H1 (cell line): ENCODE data around the gene ETFB. TPM values are rescaled to one million over a fixed set of nuclear protein-coding genes. Genes with fewer than 3 reads are reported as not detected.

Experiments used
- CTCF ChIA-PET: fragments of 300-600 bp; sonication (Branson Sonifier 250); formaldehyde crosslinking; loops from one replicate; lab custom pipeline; 2021; ENCODE audit not compliant: partially characterized antibody; lab: Charles Lee
- POLR2A ChIA-PET: fragments of 300-600 bp; sonication (Branson Sonifier 250); formaldehyde crosslinking; loops from one replicate; lab custom pipeline; 2021; ENCODE audit warnings: inconsistent platforms; ENCODE audit not compliant: partially characterized antibody; lab: Charles Lee
- DNase-seq, 2 experiments: peaks; one replicate each; pipeline versions ENCODE4 v3.0.0 to v3.0.0-alpha.2; 2010 to 2022; ENCODE audit warnings: low spot score in 2 of 2, low read depth in 1 of 2, mixed read lengths in 1 of 2
- FAIRE-seq: peaks from 2 replicates; lab custom pipeline; 2011; peaks lifted over from hg19 to GRCh38; lab: Jason Lieb, UNC
- H2AFZ ChIP-seq: 2 replicates; pipeline ENCODE4 v1.8.1; 2012; ENCODE audit warnings: low read length, inconsistent platforms
- H2AK5ac ChIP-seq: 2 replicates; pipeline ENCODE4 v1.6.1; 2013; ENCODE audit warnings: low read depth, low read length
- H2BK120ac ChIP-seq: replicated peaks from 2 replicates; pipeline ENCODE3; 2013; ENCODE audit warnings: low read depth, low read length, inconsistent platforms
- H2BK12ac ChIP-seq: 2 replicates; pipeline ENCODE4 v1.6.1; 2013; ENCODE audit warnings: low read depth, low read length
- H2BK15ac ChIP-seq: 2 replicates; pipeline ENCODE4 v1.6.1; 2013; ENCODE audit warnings: low read length
- H2BK20ac ChIP-seq: 2 replicates; pipeline ENCODE4 v1.6.1; 2013; ENCODE audit warnings: low read length
- H2BK5ac ChIP-seq: 2 replicates; pipeline ENCODE4 v1.6.1; 2013; ENCODE audit warnings: low read depth, low read length
- H3K14ac ChIP-seq: 2 replicates; pipeline ENCODE4 v1.6.1; 2013; ENCODE audit warnings: inconsistent platforms; ENCODE audit not compliant: insufficient read length
- H3K18ac ChIP-seq: 2 replicates; pipeline ENCODE4 v1.6.1; 2013; ENCODE audit warnings: low read length; ENCODE audit errors: extremely low read depth
- H3K23ac ChIP-seq: 2 replicates; pipeline ENCODE4 v1.6.1; 2013; ENCODE audit warnings: inconsistent platforms; ENCODE audit not compliant: insufficient read length
- H3K23me2 ChIP-seq: 2 replicates; pipeline ENCODE4 v1.6.1; 2013; ENCODE audit warnings: low read depth, low read length
- H3K27ac ChIP-seq: 2 replicates; pipeline ENCODE4 v1.6.1; 2011; ENCODE audit warnings: low read depth, low read length, inconsistent platforms
- H3K27me3 ChIP-seq, 4 experiments: replicated peaks in 1 of 4; 1 replicate in 1 of 4; 2 replicates in 3 of 4; pipeline versions ENCODE4 v1.6.1 to v1.8.1; 2011 to 2013; ENCODE audit warnings: low read length in 3 of 4, mild to moderate bottlenecking in 3 of 4, inconsistent platforms in 2 of 4, mixed read lengths in 2 of 4, moderate library complexity in 1 of 4; ENCODE audit not compliant: control insufficient read depth in 3 of 4, insufficient read depth in 3 of 4; ENCODE audit errors: extremely low read depth in 1 of 4
- H3K36me3 ChIP-seq, 4 experiments: 2 replicates each; pipeline versions ENCODE4 v1.6.1 to v1.8.1; 2011 to 2013; ENCODE audit warnings: mild to moderate bottlenecking in 4 of 4, low read length in 3 of 4, moderate library complexity in 2 of 4, control low read depth in 1 of 4, inconsistent platforms in 1 of 4; ENCODE audit not compliant: insufficient read depth in 4 of 4, control insufficient read depth in 2 of 4
- H3K4ac ChIP-seq: replicated peaks from 2 replicates; pipeline ENCODE3; 2013; ENCODE audit warnings: low read length, low read depth, mixed read lengths, inconsistent platforms; ENCODE audit not compliant: insufficient read length
- H3K4me1 ChIP-seq, 4 experiments: replicated peaks in 1 of 4; 1 replicate in 1 of 4; 2 replicates in 3 of 4; pipeline versions ENCODE4 v1.6.1 to v1.8.1; 2011 to 2013; ENCODE audit warnings: low read length in 3 of 4, inconsistent platforms in 2 of 4, mixed read lengths in 1 of 4; ENCODE audit not compliant: insufficient read depth in 4 of 4, control insufficient read depth in 3 of 4
- H3K4me2 ChIP-seq, 2 experiments: 2 replicates each; pipeline versions ENCODE4 v1.6.1 to v1.8.1; 2011 to 2013; ENCODE audit warnings: low read depth in 2 of 2, low read length in 2 of 2, control low read depth in 1 of 2, inconsistent platforms in 1 of 2, mild to moderate bottlenecking in 1 of 2; ENCODE audit not compliant: insufficient read depth in 1 of 2
- H3K4me3 ChIP-seq, 4 experiments: fragments of 200-600, 300-600 bp in 1 of 4; sonication (generic), shearing (Covaris generic), sonication (Bioruptor Twin) in 1 of 4; 2 replicates each; pipeline versions ENCODE4 v1.5.1 to v1.8.1; 2011 to 2016; ENCODE audit warnings: low read length in 4 of 4, low read depth in 3 of 4, control low read depth in 2 of 4, inconsistent platforms in 2 of 4, mild to moderate bottlenecking in 2 of 4, mixed read lengths in 1 of 4, moderate library complexity in 1 of 4; ENCODE audit not compliant: insufficient read depth in 2 of 4; ENCODE audit errors: extremely low read depth in 1 of 4
- H3K56ac ChIP-seq: replicated peaks from 2 replicates; pipeline ENCODE3; 2013; ENCODE audit warnings: low read depth, mild to moderate bottlenecking, mixed read lengths, low read length, inconsistent platforms; ENCODE audit not compliant: insufficient read length
- H3K79me1 ChIP-seq: 2 replicates; pipeline ENCODE4 v1.6.1; 2013; ENCODE audit warnings: low read depth, low read length, control low read depth
- H3K79me2 ChIP-seq, 2 experiments: 2 replicates each; pipeline versions ENCODE4 v1.6.1 to v1.8.1; 2012 to 2013; ENCODE audit warnings: low read length in 2 of 2, mild to moderate bottlenecking in 2 of 2, inconsistent platforms in 1 of 2; ENCODE audit not compliant: insufficient read depth in 2 of 2, control insufficient read depth in 1 of 2
- H3K9ac ChIP-seq, 4 experiments: replicated peaks in 1 of 4; 1 replicate in 1 of 4; 2 replicates in 3 of 4; pipeline versions ENCODE4 v1.6.1 to v1.8.1; 2011 to 2013; ENCODE audit warnings: low read depth in 3 of 4, low read length in 3 of 4, control low read depth in 2 of 4, mild to moderate bottlenecking in 2 of 4, moderate library complexity in 2 of 4, inconsistent platforms in 1 of 4; ENCODE audit errors: extremely low read depth in 1 of 4
- H3K9me3 ChIP-seq, 2 experiments: 2 replicates each; pipeline versions ENCODE4 v1.6.1 to v1.8.1; 2012 to 2013; ENCODE audit warnings: mild to moderate bottlenecking in 2 of 2, moderate library complexity in 2 of 2, control low read depth in 1 of 2, inconsistent platforms in 1 of 2, low read depth in 1 of 2, low read length in 1 of 2, mixed read lengths in 1 of 2; ENCODE audit not compliant: insufficient read depth in 2 of 2
- H4K20me1 ChIP-seq, 2 experiments: replicated peaks in 1 of 2; 2 replicates each; pipeline versions ENCODE3 to v1.8.1; 2011 to 2013; ENCODE audit warnings: inconsistent platforms in 2 of 2, low read length in 2 of 2, mild to moderate bottlenecking in 1 of 2; ENCODE audit not compliant: insufficient read depth in 2 of 2, control insufficient read depth in 1 of 2
- H4K5ac ChIP-seq: 2 replicates; pipeline ENCODE4 v1.6.1; 2013; ENCODE audit warnings: low read length, low read depth, mixed read lengths, inconsistent platforms; ENCODE audit not compliant: insufficient read length
- H4K8ac ChIP-seq: 2 replicates; pipeline ENCODE4 v1.8.0; 2013; ENCODE audit warnings: mild to moderate bottlenecking, moderate library complexity, low read length, inconsistent platforms; ENCODE audit not compliant: insufficient read depth; ENCODE audit errors: extremely low read depth
- H4K91ac ChIP-seq: replicated peaks from 2 replicates; pipeline ENCODE3; 2013; ENCODE audit warnings: low read length, mixed read lengths, inconsistent platforms; ENCODE audit not compliant: insufficient read length
- ASH2L ChIP-seq: fragments of 200-600, 300-600 bp; sonication (generic); IDR thresholded peaks from one replicate; pipeline ENCODE4 v1.7.1; 2017; ENCODE audit warnings: low read length
- FOSL1 ChIP-seq: IDR thresholded peaks from 2 replicates; pipeline ENCODE4 v1.6.1; 2011; ENCODE audit warnings: mild to moderate bottlenecking, low read depth, low read length, moderate library complexity; ENCODE audit not compliant: insufficient read depth
- KDM4A ChIP-seq: IDR thresholded peaks from one replicate; pipeline ENCODE4 v1.7.1; 2012; ENCODE audit warnings: low read depth, mild to moderate bottlenecking, moderate library complexity, low read length, inconsistent platforms; ENCODE audit not compliant: severe bottlenecking
- KDM5A ChIP-seq: fragments of 200-600 bp; IDR thresholded peaks from 2 replicates; pipeline ENCODE4 v1.7.1; 2012; ENCODE audit warnings: mild to moderate bottlenecking, low read length, inconsistent platforms, mixed read lengths
- NRF1 ChIP-seq: IDR thresholded peaks from 2 replicates; pipeline ENCODE4 v1.6.1; 2011; ENCODE audit warnings: mild to moderate bottlenecking, low read depth, low read length, improper control_type of control experiment
- POLR2AphosphoS5 ChIP-seq: IDR thresholded peaks from 2 replicates; pipeline ENCODE4 v1.6.1; 2011; ENCODE audit warnings: low read depth, low read length
- RBBP5 ChIP-seq: IDR thresholded peaks from 2 replicates; pipeline ENCODE4 v1.7.1; 2012; ENCODE audit warnings: low read depth, mild to moderate bottlenecking, inconsistent platforms, low read length, moderate library complexity, borderline replicate concordance
- TAF1 ChIP-seq: IDR thresholded peaks from 2 replicates; pipeline ENCODE4 v1.6.1; 2011; ENCODE audit warnings: mild to moderate bottlenecking, low read depth, low read length
- WGBS, 2 experiments: shearing (Covaris generic) in 1 of 2; methylation state at CpG; one replicate each; pipeline versions ENCODE4 v1.1.6 to v1.1.7; 2013 to 2015; ENCODE audit warnings: low lambda C conversion rate in 2 of 2, mixed read lengths in 2 of 2, inconsistent platforms in 1 of 2, low coverage in 1 of 2, missing lambda C conversion rate in 1 of 2; ENCODE audit not compliant: insufficient replicate concordance in 2 of 2, insufficient coverage in 1 of 2, insufficient read length in 1 of 2; ENCODE audit errors: extremely low coverage in 1 of 2, missing lambda C conversion rate in 1 of 2; 5-methylcytosine and 5-hydroxymethylcytosine counted together
- polyA plus RNA-seq, 7 experiments: library from polyadenylated mRNA; depleted of rRNA in 3 of 7; stranded (reverse) in 5 of 7; unstranded in 2 of 7; fragments of >200 nt in 5 of 7; fragments of 200-250 nt in 2 of 7; gene quantifications; 1 replicate in 5 of 7; 2 replicates in 1 of 7; 4 replicates in 1 of 7; pipeline versions ENCODE4 v1.2.1 to v1.2.3, GENCODE V29; 2011 to 2013; ENCODE audit warnings: missing spikeins in 2 of 7, mixed read lengths in 2 of 7
- total RNA-seq: library from RNA; stranded (reverse); fragmentation: NEBNext Ultra II Directional; extraction: Animal tissue kit (Norgen Biotek cat#: 25700); gene quantifications from 2 replicates; pipeline ENCODE4 v1.2.1, GENCODE V29; 2021
- TF ChIP-seq, protein P1 (sequence below): IDR thresholded peaks from 2 replicates; pipeline ENCODE4 v1.6.1; 2012; ENCODE audit warnings: inconsistent platforms
- TF ChIP-seq, protein P2 (sequence below): IDR thresholded peaks from 2 replicates; pipeline ENCODE4 v1.6.1; 2012; ENCODE audit warnings: inconsistent platforms

Gene ETFB
- total and polyA plus RNA-seq, 2 of the 8 experiments (the other 6 are each of a cell fraction or from before 2014, with no cell fraction given), result 40.0 to 66.5 TPM

DNA sequence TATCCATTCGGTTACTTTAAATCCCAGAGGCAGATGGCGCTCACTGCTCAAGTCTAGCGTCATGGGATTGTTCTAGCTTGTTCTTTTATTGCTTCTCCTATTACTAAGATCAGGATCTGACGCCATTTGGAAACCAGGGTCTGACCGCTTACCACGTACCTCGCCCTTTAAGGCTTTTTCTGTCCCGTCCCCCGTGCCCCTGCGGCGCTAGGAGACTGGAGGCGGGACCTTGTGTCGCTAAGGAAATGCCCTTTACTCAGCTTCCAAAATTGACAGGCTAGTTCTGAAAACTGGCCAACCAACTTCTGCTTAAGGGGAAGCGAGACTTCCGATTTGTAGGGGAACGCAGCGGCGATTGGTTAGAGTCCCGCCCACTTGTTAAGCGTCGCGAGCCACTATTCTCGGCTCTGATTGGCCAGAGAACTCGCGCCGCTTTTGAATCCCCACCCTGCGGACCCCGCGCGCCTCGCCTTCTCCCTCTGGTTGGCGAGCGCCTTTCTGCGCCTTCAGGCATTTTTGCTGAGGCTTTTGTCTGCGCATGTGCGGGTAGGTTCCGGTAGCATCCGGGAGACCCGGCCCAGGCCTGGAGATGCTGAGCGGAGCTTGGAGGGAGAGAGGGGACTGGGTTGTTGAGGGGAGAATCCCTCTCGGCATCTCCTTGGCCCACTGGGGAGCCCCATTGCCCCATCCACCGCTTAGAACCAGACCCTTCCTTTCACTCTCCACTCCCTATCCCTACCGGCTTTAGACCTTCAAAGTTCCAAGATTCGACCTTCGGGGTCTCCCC is 28.1 kb upstream of the ETFB start:
- Histone ChIP-seq H2BK120ac (peak overlapping the region; percentile 44), H2BK15ac (peak overlapping the region; percentile 81; the same call in 1 of the 2 replicates), H4K5ac (peak overlapping the region; percentile 90), H3K4ac (peak overlapping the region; percentile 87), H3K79me1 (no peaks in the 10 kb centered on the region), H3K56ac (peak overlapping the region; percentile 85), H2AFZ (peak overlapping the region; percentile 77; the same call in 1 of the 2 replicates), H2BK20ac (no peak overlapping the region), H3K4me2 (peak overlapping the region; percentile 86), H3K14ac (no peak overlapping the region), H2AK5ac (peak overlapping the region; percentile 80; the same call in 1 of the 2 replicates), H3K4me1 (peaks cover 0 to 7% (median under 1%) of the 10 kb centered on the region in 4 experiments; a peak in 4 of 7 replicates), H3K18ac (peak overlapping the region; percentile 98), H3K27me3 (no peaks in the 10 kb centered on the region), H4K8ac (peak overlapping the region; percentile 91; the same call in 1 of the 2 replicates), H3K4me3 (peak overlapping the region; percentile 67 to 91 (median 83)), H3K36me3 (peaks cover 0 to 3% (median 0%) of the 10 kb centered on the region in 4 experiments; a peak in 1 of 8 replicates), H3K23me2 (peaks cover 7% of the 10 kb centered on the region), H4K20me1 (no peaks in the 10 kb centered on the region), H2BK5ac (peak overlapping the region; percentile 93), H3K9me3 (no peaks in the 10 kb centered on the region), H4K91ac (peak overlapping the region; percentile 86), H2BK12ac (peak overlapping the region; percentile 84; the same call in 1 of the 2 replicates), H3K9ac (peak overlapping the region; percentile 83 to 97 (median 88)), H3K23ac (no peak overlapping the region), H3K27ac (peak overlapping the region; percentile 86), H3K79me2 (peaks cover 0 to 5% of the 10 kb centered on the region in 2 experiments; a peak in 2 of 4 replicates)
- ChIA-PET POLR2A (interaction anchor here (0.5 to 1.9 kb wide), 8 partner anchors 12 to 844 kb away, joined by 3 to 11 read pairs (median 4); partner anchors contain the start of genes CLDND2 and NKG7), CTCF (interaction anchor here (0.8 to 7.0 kb wide), 3 partner anchors 14 to 27 kb away, joined by 4 to 74 read pairs (median 13); no protein-coding TSS in a partner anchor)
- DNase-seq, result peak; percentile 94 to 98
- 3% methylated on average over 42 of the region's 45 CpGs; no CpG with 5 or more reads in 1 of the 2 experiments for WGBS, 2 experiments
- peak; percentile 89 for FAIRE-seq
- TF ChIP-seq ASH2L (peak; percentile 34), KDM4A (peak; percentile 46), TAF1 (peak; percentile 82), POLR2AphosphoS5 (peak; percentile 74), FOSL1 (peak; percentile 68; the same call in 1 of the 2 replicates), RBBP5 (no peak), KDM5A (no peak), NRF1 (peak; percentile 76)
- TF ChIP-seq, protein P1, sequence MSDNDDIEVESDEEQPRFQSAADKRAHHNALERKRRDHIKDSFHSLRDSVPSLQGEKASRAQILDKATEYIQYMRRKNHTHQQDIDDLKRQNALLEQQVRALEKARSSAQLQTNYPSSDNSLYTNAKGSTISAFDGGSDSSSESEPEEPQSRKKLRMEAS, result peak; percentile 86
- TF ChIP-seq, protein P2, sequence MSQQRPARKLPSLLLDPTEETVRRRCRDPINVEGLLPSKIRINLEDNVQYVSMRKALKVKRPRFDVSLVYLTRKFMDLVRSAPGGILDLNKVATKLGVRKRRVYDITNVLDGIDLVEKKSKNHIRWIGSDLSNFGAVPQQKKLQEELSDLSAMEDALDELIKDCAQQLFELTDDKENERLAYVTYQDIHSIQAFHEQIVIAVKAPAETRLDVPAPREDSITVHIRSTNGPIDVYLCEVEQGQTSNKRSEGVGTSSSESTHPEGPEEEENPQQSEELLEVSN, result peak; percentile 90
